ENCODE results near the gene SOCS2.
"Not testable (repeated sequence)": the region's sequence is repeated elsewhere in the genome, so short reads cannot be mapped to it uniquely, and the experiment has no call there.

The SOCS2 gene

GRCh38 chr12:93609281-93610192 is 37.1 kb downstream of the SOCS2 start:
- no peak overlapping the region for H3K4me2 ChIP-seq
- no peak overlapping the region for H3K9ac ChIP-seq
- no peak for TF ChIP-seq Cebpa-rat (IDR thresholded peaks at IDR 0.05)
- H3K27ac ChIP-seq: no peak overlapping the region
- peaks cover 0 to 3% (median 0%) of the 10 kb centered on the region in 11 experiments; a peak in 1 of 22 replicates for H3K9me3 ChIP-seq (replicated peaks in 1 of 11)
- H3K4me1 ChIP-seq: peaks cover 0 to 14% (median 5%) of the 10 kb centered on the region in 10 experiments; a peak in 9 of 20 replicates
- H4K20me1 ChIP-seq: no peaks in the 10 kb centered on the region
- no peaks in the 10 kb centered on the region for H3K36me3 ChIP-seq
- no peaks in the 10 kb centered on the region for H3K27me3 ChIP-seq
- no peak overlapping the region for H3K4me3 ChIP-seq

DNA sequence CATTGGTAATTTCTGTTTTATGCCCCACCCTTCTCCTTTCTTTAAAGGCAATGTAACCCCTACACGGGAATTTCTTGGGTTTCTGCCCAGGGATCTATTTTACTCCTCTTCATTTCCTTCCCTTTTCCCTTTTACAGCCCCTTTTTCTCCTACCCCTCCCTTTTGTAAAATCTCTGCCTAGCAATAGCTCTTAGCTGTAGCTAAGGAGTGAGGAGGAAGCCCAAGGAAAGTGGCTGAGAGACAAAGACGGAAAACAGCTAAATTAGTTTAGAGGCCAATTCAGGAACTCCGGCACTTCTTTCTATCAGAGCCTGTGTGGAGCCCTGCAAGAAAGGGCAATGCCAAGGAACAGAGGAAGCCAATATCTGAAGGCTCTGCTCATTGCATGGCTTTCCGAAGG is 40.3 kb downstream of the SOCS2 start:
- Histone ChIP-seq H3K4me1 (peaks cover 0 to 28% (median 0%) of the 10 kb centered on the region in 10 experiments; a peak in 7 of 20 replicates), H3K27ac (no peak overlapping the region), H3K9me3 (replicated peaks in 1 of 11) (peaks cover 0 to 21% (median 3%) of the 10 kb centered on the region in 11 experiments; a peak in 8 of 22 replicates), H3K9ac (no peak overlapping the region), H3K27me3 (no peaks in the 10 kb centered on the region), H4K20me1 (no peaks in the 10 kb centered on the region), H3K4me3 (no peak overlapping the region), H3K36me3 (no peaks in the 10 kb centered on the region), H3K4me2 (peak overlapping the region in 4 of 11 experiments; percentile 6 to 65 (median 54); a peak in 7 of 22 replicates)
- no peak for TF ChIP-seq Cebpa-rat (IDR thresholded peaks at IDR 0.05)

DNA sequence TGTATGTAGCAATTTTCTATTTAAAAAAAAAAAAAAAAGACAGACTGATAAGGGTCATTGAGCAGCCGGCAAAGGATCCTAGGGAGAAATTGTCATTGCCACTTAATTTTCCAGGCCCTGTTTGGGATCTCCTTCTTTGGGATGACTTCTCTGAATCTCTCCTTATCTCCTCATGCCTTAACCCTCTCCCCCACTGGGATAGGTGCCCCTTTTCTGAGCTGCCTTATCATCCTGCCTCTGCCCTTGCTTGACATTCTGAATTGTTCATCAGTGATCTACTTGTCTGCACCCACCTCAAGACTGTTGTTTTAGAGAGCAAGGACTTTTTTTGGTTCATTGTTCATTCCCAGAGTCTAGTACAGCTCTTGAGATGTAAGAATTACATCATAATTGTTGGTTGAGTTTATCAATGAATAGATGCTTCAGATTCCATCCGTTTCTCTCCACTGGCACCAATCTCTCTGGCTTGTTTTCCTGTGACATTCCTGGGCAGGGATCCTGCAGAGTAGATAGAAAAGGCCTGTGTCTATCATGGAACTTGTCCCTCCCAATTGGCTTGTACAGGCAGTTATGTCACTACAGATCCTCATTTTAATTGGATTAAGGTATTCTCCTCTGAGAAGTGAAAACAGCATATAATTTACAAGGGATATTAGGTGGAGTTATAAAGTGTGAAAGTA is 42.6 kb downstream of the SOCS2 start:
- Histone ChIP-seq H3K27ac (no peak overlapping the region), H3K9ac (no peak overlapping the region), H3K27me3 (no peaks in the 10 kb centered on the region), H3K9me3 (replicated peaks in 1 of 11) (peaks cover 0 to 29% (median 11%) of the 10 kb centered on the region in 11 experiments; a peak in 10 of 22 replicates), H3K4me1 (peaks cover 0 to 28% (median 0%) of the 10 kb centered on the region in 10 experiments; a peak in 7 of 20 replicates), H3K36me3 (no peaks in the 10 kb centered on the region), H3K4me3 (no peak overlapping the region), H4K20me1 (no peaks in the 10 kb centered on the region), H3K4me2 (no peak overlapping the region)
- no peak for TF ChIP-seq Cebpa-rat (IDR thresholded peaks at IDR 0.05)

DNA sequence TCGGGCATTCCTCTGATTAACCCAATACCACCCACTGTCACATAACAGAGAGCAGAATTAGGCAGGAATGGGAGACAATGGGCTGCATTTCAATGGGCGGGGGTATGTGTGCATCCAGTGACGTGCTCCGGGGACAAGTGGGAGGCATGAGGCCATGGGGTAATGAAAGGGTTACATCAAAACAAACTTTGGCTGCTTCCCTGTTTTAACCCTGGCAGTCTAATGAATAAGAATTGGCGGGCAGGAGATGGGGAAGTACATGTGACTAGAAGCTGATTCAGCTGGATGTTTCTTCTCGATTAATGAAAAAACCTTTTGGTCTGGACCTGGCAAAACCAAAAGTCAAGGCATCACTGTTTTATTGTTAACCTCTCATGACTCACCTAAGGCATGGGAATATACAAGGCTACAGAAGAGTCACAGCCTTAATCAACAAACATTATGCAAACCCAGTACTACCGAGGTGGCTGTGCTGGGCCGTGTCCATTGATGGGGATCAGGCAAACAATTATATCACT is 44.2 kb downstream of the SOCS2 start:
- no peaks in the 10 kb centered on the region for H3K36me3 ChIP-seq
- H3K4me3 ChIP-seq: no peak overlapping the region
- peak overlapping the region in 2 of 11 experiments; percentile 52 to 54; a peak in 5 of 22 replicates for H3K4me2 ChIP-seq
- H3K27me3 ChIP-seq: no peaks in the 10 kb centered on the region
- H3K4me1 ChIP-seq: peaks cover 0 to 28% (median 0%) of the 10 kb centered on the region in 10 experiments; a peak in 7 of 20 replicates
- no peak for TF ChIP-seq Cebpa-rat (IDR thresholded peaks at IDR 0.05)
- H3K9ac ChIP-seq: no peak overlapping the region
- no peak overlapping the region for H3K27ac ChIP-seq
- H3K9me3 ChIP-seq (replicated peaks in 1 of 11): peaks cover 0 to 29% (median 11%) of the 10 kb centered on the region in 11 experiments; a peak in 10 of 22 replicates
- no peaks in the 10 kb centered on the region for H4K20me1 ChIP-seq

DNA sequence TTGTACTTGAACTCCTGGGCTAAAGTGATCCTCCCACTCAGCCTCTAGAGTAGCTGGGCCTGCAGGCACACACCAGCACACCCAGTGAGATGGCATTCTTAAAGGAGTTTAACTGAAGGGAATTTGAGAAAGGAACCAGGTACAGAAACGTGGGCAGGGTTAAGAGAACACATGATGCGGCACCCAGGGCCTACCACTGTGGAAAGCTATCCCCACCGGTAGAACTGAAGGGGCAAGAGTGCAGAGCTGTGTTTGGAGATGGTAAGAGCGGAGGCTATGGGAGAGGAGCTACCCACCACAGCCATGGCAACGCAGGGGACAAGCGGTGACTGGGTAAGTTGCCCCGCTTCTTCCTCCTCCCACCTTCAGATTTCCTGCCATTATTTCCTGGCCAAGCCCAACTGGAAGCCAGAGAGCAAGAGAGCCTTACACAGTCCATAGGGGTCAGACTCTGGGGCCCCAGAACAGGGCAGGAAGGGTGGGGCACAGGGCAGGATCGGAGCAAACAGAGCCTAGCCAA is 46.5 kb downstream of the SOCS2 start:
- Histone ChIP-seq H3K27ac (no peak overlapping the region), H3K27me3 (no peaks in the 10 kb centered on the region), H3K4me1 (peaks cover 0 to 14% (median 0%) of the 10 kb centered on the region in 10 experiments; a peak in 5 of 20 replicates), H3K9ac (no peak overlapping the region), H3K36me3 (no peaks in the 10 kb centered on the region), H3K4me3 (no peak overlapping the region), H3K9me3 (replicated peaks in 1 of 11) (peaks cover 13 to 49% (median 28%) of the 10 kb centered on the region in 11 experiments), H3K4me2 (no peak overlapping the region), H4K20me1 (no peaks in the 10 kb centered on the region)
- TF ChIP-seq Cebpa-rat (IDR thresholded peaks at IDR 0.05): no peak

DNA sequence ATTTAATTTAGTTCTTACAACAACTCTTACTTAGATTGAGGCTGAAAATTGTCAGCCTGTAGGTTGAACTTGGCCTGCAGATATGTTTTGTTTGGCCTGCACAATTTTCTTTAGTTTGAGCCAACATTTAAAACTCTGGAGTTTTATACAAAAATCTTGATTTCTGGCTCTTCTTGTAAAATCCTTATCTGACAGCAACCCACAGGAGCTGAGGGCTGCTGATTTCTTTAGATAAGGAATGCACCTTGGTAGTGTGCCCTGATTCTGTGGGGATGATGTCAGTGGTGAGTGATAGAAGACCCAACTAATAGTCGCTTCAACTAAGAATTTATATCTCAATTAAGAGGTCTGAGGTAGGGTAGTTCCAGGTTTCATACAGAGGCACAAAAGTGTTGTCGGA is 49.5 kb downstream of the SOCS2 start:
- Histone ChIP-seq H3K4me1 (peaks cover 0 to 3% (median 0%) of the 10 kb centered on the region in 10 experiments; a peak in 4 of 20 replicates), H3K4me3 (no peak overlapping the region), H3K36me3 (no peaks in the 10 kb centered on the region), H3K27ac (no peak overlapping the region), H3K9me3 (replicated peaks in 1 of 11) (peaks cover 13 to 38% (median 30%) of the 10 kb centered on the region in 11 experiments), H3K4me2 (no peak overlapping the region), H3K9ac (no peak overlapping the region), H3K27me3 (no peaks in the 10 kb centered on the region), H4K20me1 (no peaks in the 10 kb centered on the region)
- no peak for TF ChIP-seq Cebpa-rat (IDR thresholded peaks at IDR 0.05)

GRCh38 chr12:93622485-93622884 is 50.0 kb downstream of the SOCS2 start:
- Histone ChIP-seq H3K27me3 (no peaks in the 10 kb centered on the region), H3K4me3 (no peak overlapping the region), H3K9ac (no peak overlapping the region), H3K27ac (no peak overlapping the region), H3K36me3 (no peaks in the 10 kb centered on the region), H4K20me1 (no peaks in the 10 kb centered on the region), H3K4me1 (no peaks in the 10 kb centered on the region), H3K9me3 (replicated peaks in 1 of 11) (peaks cover 13 to 40% (median 30%) of the 10 kb centered on the region in 11 experiments), H3K4me2 (no peak overlapping the region)
- TF ChIP-seq Cebpa-rat (IDR thresholded peaks at IDR 0.05): no peak

GRCh38 chr12:93624595-93625294 is 52.3 kb downstream of the SOCS2 start:
- Histone ChIP-seq H3K4me1 (no peaks in the 10 kb centered on the region), H3K27ac (no peak overlapping the region), H3K4me3 (no peak overlapping the region), H3K9ac (no peak overlapping the region), H3K9me3 (replicated peaks in 1 of 11) (peaks cover 19 to 37% (median 26%) of the 10 kb centered on the region in 11 experiments), H3K36me3 (no peaks in the 10 kb centered on the region), H3K4me2 (no peak overlapping the region), H4K20me1 (no peaks in the 10 kb centered on the region), H3K27me3 (no peaks in the 10 kb centered on the region)
- TF ChIP-seq Cebpa-rat (IDR thresholded peaks at IDR 0.05): no peak

DNA sequence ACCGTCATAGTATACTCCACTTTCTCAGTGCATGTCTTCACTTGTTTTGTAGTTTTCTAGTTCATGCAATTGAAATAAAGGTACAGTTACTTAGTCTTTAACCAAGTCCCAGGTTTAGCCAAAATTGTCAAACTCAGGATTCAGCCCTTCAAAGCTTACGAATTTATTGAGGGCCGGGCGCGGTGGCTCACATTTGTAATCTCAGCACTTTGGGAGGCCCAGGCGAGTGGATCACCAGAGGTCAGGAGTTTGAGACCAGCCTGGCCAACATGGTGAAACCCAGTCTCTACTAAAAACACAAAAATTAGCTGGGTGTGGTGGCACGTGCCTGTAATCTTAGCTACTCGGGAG is 52.8 kb downstream of the SOCS2 start:
- H3K4me2 ChIP-seq: not testable (repeated sequence)

More for the DNA sequence above, 52.8 kb downstream of the SOCS2 start:
- not testable (repeated sequence) for H4K20me1 ChIP-seq, H3K4me3 ChIP-seq, H3K9ac ChIP-seq, H3K4me1 ChIP-seq, H3K36me3 ChIP-seq, H3K27me3 ChIP-seq, H3K27ac ChIP-seq
- peaks cover 19 to 42% (median 27%) of the 10 kb centered on the region in 11 experiments for H3K9me3 ChIP-seq (replicated peaks in 1 of 11)
